Keratinocyte (primary cell): Measurements from ENCODE around the gene ABCB9. TPM values are rescaled to one million over a fixed set of nuclear protein-coding genes. Genes with fewer than 3 reads are reported as not detected.

ENCODE experiments used
- DNase-seq: peaks from one replicate; pipeline ENCODE4 v3.0.0-alpha.2; 2011; ENCODE audit warnings: low read depth, missing footprints, low spot score
- FAIRE-seq: peaks from 2 replicates; lab custom pipeline; 2011; peaks lifted over from hg19 to GRCh38; lab: Jason Lieb, UNC
- H2AFZ ChIP-seq: 2 replicates; pipeline ENCODE4 v1.6.0; 2012; ENCODE audit warnings: low read length, control low read depth, inconsistent platforms; ENCODE audit not compliant: control insufficient read depth
- H3K27ac ChIP-seq: 2 replicates; pipeline ENCODE4 v1.5.1; 2011; ENCODE audit warnings: low read length; ENCODE audit not compliant: control insufficient read depth, insufficient read depth
- H3K27me3 ChIP-seq: 3 replicates; pipeline ENCODE4 v1.6.0; 2011; ENCODE audit warnings: low read length; ENCODE audit not compliant: control insufficient read depth, insufficient read depth; ENCODE audit errors: extremely low read depth
- H3K36me3 ChIP-seq, 2 experiments: 2 replicates in 1 of 2; 3 replicates in 1 of 2; pipeline ENCODE4 v1.5.1; 2011; ENCODE audit warnings: low read length in 2 of 2, mild to moderate bottlenecking in 1 of 2; ENCODE audit not compliant: control insufficient read depth in 2 of 2, insufficient read depth in 2 of 2; ENCODE audit errors: extremely low read depth in 1 of 2
- H3K4me1 ChIP-seq: 3 replicates; pipeline ENCODE4 v1.5.1; 2011; ENCODE audit warnings: low read length; ENCODE audit not compliant: control insufficient read depth, insufficient read depth; ENCODE audit errors: extremely low read depth
- H3K4me2 ChIP-seq: 3 replicates; pipeline ENCODE4 v1.6.0; 2011; ENCODE audit warnings: low read depth, low read length; ENCODE audit not compliant: control insufficient read depth, insufficient read depth; ENCODE audit errors: extremely low read depth
- H3K4me3 ChIP-seq, 3 experiments: fragments of 200-600 bp in 1 of 3; sonication (generic) in 1 of 3; 2 replicates in 2 of 3; 3 replicates in 1 of 3; pipeline ENCODE4 v1.5.1; 2011 to 2016; ENCODE audit warnings: low read length in 3 of 3, mild to moderate bottlenecking in 3 of 3, control low read depth in 2 of 3, inconsistent platforms in 1 of 3, low read depth in 1 of 3, mixed read lengths in 1 of 3, mixed run types in 1 of 3, moderate library complexity in 1 of 3; ENCODE audit not compliant: control insufficient read depth in 2 of 3, insufficient read depth in 2 of 3; ENCODE audit errors: extremely low read depth in 1 of 3
- H3K79me2 ChIP-seq: 2 replicates; pipeline ENCODE4 v1.6.0; 2012; ENCODE audit warnings: low read length; ENCODE audit not compliant: control insufficient read depth, insufficient read depth
- H3K9ac ChIP-seq: 3 replicates; pipeline ENCODE4 v1.6.0; 2011; ENCODE audit warnings: low read length; ENCODE audit not compliant: control insufficient read depth, insufficient read depth; ENCODE audit errors: extremely low read depth
- H3K9me1 ChIP-seq: 3 replicates; pipeline ENCODE4 v1.6.0; 2011; ENCODE audit warnings: low read length; ENCODE audit not compliant: control insufficient read depth, insufficient read depth; ENCODE audit errors: extremely low read depth
- H3K9me3 ChIP-seq: 2 replicates; pipeline ENCODE4 v1.5.1; 2012; ENCODE audit warnings: low read depth, low read length; ENCODE audit not compliant: control insufficient read depth
- H4K20me1 ChIP-seq: 3 replicates; pipeline ENCODE4 v1.6.0; 2011; ENCODE audit warnings: low read length; ENCODE audit not compliant: control insufficient read depth, insufficient read depth; ENCODE audit errors: extremely low read depth
- EZH2 ChIP-seq: IDR thresholded peaks from one replicate; pipeline ENCODE4 v1.6.1; 2012; ENCODE audit warnings: inconsistent platforms, mild to moderate bottlenecking, low read length, moderate library complexity
- dilution Hi-C: fragments of 300-500 bp; cut with MboI; formaldehyde crosslinking; loops from one replicate; pipeline ENCODE4 v1.7.0; 2020; ENCODE audit warnings: low sequenced_read_pairs; ENCODE audit not compliant: extremely low pct_ligation_motif_present
- polyA plus RNA-seq, 5 experiments: library from polyadenylated mRNA; depleted of rRNA in 3 of 5; stranded (reverse) in 3 of 5; stranded (forward) in 1 of 5; unstranded in 1 of 5; fragments of >200 nt; gene quantifications; 1 replicate in 1 of 5; 2 replicates in 3 of 5; 3 replicates in 1 of 5; pipeline versions ENCODE4 v1.2.1 to v1.2.3, GENCODE V29; 2011 to 2012; ENCODE audit warnings: missing spikeins in 2 of 5, low read depth in 1 of 5, low replicate concordance in 1 of 5
- TF ChIP-seq, protein P1 (sequence below), 3 experiments: IDR thresholded peaks in 1 of 3; conservative IDR thresholded peaks in 1 of 3; optimal IDR thresholded peaks in 1 of 3; 2 replicates in 2 of 3; 3 replicates in 1 of 3; pipeline versions ENCODE3 to v1.5.1; 2011; ENCODE audit warnings: low read length in 3 of 3, mild to moderate bottlenecking in 3 of 3, moderate library complexity in 2 of 3, control low read depth in 1 of 3, inconsistent platforms in 1 of 3; ENCODE audit not compliant: insufficient read depth in 2 of 3; ENCODE audit errors: extremely low read depth in 1 of 3

ABCB9 gene
- polyA plus RNA-seq, 1 donor (not counting 4 experiments of a cell fraction or from before 2014, with no cell fraction given): 4.0 TPM

DNA sequence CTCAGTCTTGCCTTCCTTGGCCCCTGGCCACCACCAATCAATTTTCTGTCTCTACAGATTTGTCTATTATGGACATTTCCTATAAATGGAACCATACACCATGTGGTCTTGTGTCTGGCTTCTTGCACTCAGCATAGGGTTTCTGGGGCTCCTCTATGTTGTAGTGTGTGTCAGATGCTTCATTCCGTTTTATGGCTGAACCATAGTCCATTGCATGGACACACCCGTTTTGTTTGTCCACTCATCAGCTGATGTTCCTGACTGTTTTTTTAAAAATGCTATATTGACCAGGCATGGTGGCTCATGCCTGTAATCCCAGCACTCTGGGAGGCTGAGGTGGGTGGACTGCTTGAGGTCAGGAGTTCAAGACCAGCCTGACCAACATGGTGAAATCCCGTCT lies 35.2 kb upstream of the ABCB9 start:
- Histone ChIP-seq H3K9ac (no peak overlapping the region), H3K79me2 (no peaks in the 10 kb centered on the region), H2AFZ (no peak overlapping the region), H3K4me3 (no peak overlapping the region), H3K9me1 (no peaks in the 10 kb centered on the region), H3K9me3 (no peaks in the 10 kb centered on the region), H3K27me3 (no peaks in the 10 kb centered on the region), H3K4me1 (no peaks in the 10 kb centered on the region), H4K20me1 (no peaks in the 10 kb centered on the region), H3K36me3 (peaks cover 0 to 8% of the 10 kb centered on the region in 2 experiments), H3K4me2 (no peak overlapping the region), H3K27ac (no peak overlapping the region)
- TF ChIP-seq, protein P1, sequence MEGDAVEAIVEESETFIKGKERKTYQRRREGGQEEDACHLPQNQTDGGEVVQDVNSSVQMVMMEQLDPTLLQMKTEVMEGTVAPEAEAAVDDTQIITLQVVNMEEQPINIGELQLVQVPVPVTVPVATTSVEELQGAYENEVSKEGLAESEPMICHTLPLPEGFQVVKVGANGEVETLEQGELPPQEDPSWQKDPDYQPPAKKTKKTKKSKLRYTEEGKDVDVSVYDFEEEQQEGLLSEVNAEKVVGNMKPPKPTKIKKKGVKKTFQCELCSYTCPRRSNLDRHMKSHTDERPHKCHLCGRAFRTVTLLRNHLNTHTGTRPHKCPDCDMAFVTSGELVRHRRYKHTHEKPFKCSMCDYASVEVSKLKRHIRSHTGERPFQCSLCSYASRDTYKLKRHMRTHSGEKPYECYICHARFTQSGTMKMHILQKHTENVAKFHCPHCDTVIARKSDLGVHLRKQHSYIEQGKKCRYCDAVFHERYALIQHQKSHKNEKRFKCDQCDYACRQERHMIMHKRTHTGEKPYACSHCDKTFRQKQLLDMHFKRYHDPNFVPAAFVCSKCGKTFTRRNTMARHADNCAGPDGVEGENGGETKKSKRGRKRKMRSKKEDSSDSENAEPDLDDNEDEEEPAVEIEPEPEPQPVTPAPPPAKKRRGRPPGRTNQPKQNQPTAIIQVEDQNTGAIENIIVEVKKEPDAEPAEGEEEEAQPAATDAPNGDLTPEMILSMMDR (optimal IDR thresholded peaks at IDR 0.05 in 1 of 3, IDR thresholded peaks at IDR 0.05 in 1 of 3, conservative IDR thresholded peaks at IDR 0.05 in 1 of 3; ENCODE audit: extremely low read depth in 1 of 3, insufficient read depth in 2 of 3, low read length in 3 of 3): no peak
- TF ChIP-seq EZH2: no peak
- FAIRE-seq (no peak), DNase-seq (no peak)
- dilution Hi-C loops: no loop called here

DNA sequence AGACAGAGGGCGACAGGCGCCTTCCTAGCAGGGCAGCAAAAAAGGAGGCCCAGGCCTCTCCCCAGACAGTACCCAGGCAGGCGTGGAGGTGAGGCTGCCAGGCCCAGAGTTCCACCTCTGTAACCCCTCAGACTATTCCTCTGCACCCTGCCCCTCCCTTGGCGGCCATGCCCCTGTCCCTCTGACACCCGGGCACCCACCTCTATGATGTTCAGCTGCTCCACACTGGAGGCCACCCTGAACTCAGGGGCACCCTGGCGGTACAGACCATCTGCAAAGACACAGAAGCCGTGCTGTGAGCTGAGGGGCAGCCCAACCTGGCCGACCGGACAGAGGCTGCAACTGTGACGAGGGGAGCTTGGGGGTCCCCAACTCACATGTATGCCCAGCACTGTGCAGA lies 34.3 kb upstream of the ABCB9 start:
- H3K27ac ChIP-seq: no peak overlapping the region
- no peak for FAIRE-seq
- no peaks in the 10 kb centered on the region for H3K9me3 ChIP-seq
- dilution Hi-C loops: no loop called here
- no peaks in the 10 kb centered on the region for H3K79me2 ChIP-seq
- no peaks in the 10 kb centered on the region for H3K9me1 ChIP-seq
- no peaks in the 10 kb centered on the region for H3K4me1 ChIP-seq
- no peaks in the 10 kb centered on the region for H3K27me3 ChIP-seq
- H3K4me2 ChIP-seq: no peak overlapping the region
- DNase-seq: no peak
- H2AFZ ChIP-seq: no peak overlapping the region
- peaks cover 0 to 8% of the 10 kb centered on the region in 2 experiments for H3K36me3 ChIP-seq
- no peak overlapping the region for H3K9ac ChIP-seq
- TF ChIP-seq, protein P1 (optimal IDR thresholded peaks at IDR 0.05 in 1 of 3, IDR thresholded peaks at IDR 0.05 in 1 of 3, conservative IDR thresholded peaks at IDR 0.05 in 1 of 3; ENCODE audit: extremely low read depth in 1 of 3, insufficient read depth in 2 of 3, low read length in 3 of 3): no peak
- no peak for TF ChIP-seq EZH2
- no peaks in the 10 kb centered on the region for H4K20me1 ChIP-seq
- no peak overlapping the region for H3K4me3 ChIP-seq
